ENCODE measurements around the gene CSAD. TPM values are rescaled to one million over a fixed set of nuclear protein-coding genes. Genes with fewer than 3 reads are reported as not detected.
"Not testable (repeated sequence)": the region's sequence is repeated elsewhere in the genome, so short reads cannot be mapped to it uniquely, and the experiment has no call there.

Gene CSAD
- total and polyA plus RNA-seq, 2 donors: 7.6 to 61.7 TPM

DNA sequence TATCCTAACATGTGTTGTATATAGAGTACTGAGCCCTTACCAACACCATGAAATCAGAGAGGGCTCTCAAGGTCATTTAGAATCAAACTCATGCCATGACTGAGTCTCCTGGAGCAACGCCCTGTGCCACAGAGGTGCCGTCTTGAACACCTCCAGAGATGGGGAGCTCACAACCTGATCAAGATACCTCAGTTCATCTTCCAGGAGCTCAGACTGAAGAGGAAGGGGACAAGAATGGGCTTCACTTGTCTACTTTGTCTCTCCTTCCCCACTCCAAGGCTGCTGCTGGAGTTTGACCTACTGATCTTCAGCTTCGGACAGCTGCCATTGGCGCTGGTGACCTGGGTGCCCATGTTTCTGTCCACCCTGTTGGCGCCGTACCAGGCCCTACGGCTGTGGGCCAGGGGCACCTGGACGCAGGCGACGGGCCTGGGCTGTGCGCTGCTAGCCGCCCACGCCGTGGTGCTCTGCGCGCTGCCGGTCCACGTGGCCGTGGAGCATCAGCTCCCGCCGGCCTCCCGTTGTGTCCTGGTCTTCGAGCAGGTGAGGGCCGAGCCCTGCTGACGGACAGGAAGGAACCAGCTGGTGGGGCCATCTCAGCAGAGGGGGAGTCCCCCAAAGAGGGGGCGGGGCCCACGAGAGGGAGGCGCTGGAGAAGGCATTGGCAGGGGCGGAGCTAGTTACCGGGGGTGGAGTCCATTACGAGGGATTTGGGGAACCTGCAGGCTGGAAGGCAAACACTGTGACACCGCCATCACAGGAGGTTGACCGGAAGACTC lies 65.4 kb downstream of the CSAD start:
- Histone ChIP-seq H3K36me3 (ENCODE audit: control insufficient read depth in 2 of 2, insufficient read depth in 2 of 2, low read length in 1 of 2) (no peaks in the 10 kb centered on the region), H3K27ac (ENCODE audit: low read depth in 1 of 2, low read length in 1 of 2) (peak overlapping the region in 1 of 2 donors; percentile 11), H3K27me3 (ENCODE audit: control insufficient read depth in 2 of 2, insufficient read depth in 1 of 2, low read length in 1 of 2) (no peaks in the 10 kb centered on the region), H3K4me3 (ENCODE audit: low read length in 2 of 2) (no peak overlapping the region), H3K4me1 (ENCODE audit: control insufficient read depth in 2 of 2, insufficient read depth in 2 of 2, low read length in 2 of 2) (no peaks in the 10 kb centered on the region), H3K9me3 (ENCODE audit: control insufficient read depth in 2 of 2, insufficient read depth in 1 of 2, low read length in 1 of 2) (no peaks in the 10 kb centered on the region)
- no peak for DNase-seq (ENCODE audit: low read depth in 6 of 9, low spot score in 9 of 9)
- WGBS: 94% methylated on average over 33 of the region's 33 CpGs

DNA sequence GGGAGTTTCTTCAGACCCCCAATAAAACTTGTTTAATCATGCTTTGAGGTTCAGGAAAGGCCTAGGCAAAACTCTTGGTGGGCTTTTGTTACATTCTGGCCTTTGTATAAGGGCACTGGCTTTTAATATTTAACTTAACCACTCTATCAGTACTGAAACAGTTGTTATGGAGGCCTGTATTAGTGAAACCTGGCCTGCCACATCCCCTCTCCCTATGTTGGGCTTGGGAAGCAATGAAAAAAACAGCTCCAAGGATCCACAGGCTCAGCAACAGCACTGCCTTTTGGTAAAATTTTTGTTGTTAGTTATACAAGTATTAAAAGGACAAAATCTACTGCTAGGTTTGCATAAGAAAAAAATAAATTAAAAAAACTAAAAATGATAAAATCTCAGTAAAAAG lies 66.8 kb downstream of the CSAD start:
- Histone ChIP-seq H3K4me1 (ENCODE audit: control insufficient read depth in 2 of 2, insufficient read depth in 2 of 2, low read length in 2 of 2) (no peaks in the 10 kb centered on the region), H3K27ac (ENCODE audit: low read depth in 1 of 2, low read length in 1 of 2) (no peak overlapping the region), H3K36me3 (ENCODE audit: control insufficient read depth in 2 of 2, insufficient read depth in 2 of 2, low read length in 1 of 2) (no peaks in the 10 kb centered on the region), H3K4me3 (ENCODE audit: low read length in 2 of 2) (no peak overlapping the region), H3K27me3 (ENCODE audit: control insufficient read depth in 2 of 2, insufficient read depth in 1 of 2, low read length in 1 of 2) (no peaks in the 10 kb centered on the region), H3K9me3 (ENCODE audit: control insufficient read depth in 2 of 2, insufficient read depth in 1 of 2, low read length in 1 of 2) (no peaks in the 10 kb centered on the region)
- DNase-seq (ENCODE audit: low read depth in 6 of 9, low spot score in 9 of 9): no peak

DNA sequence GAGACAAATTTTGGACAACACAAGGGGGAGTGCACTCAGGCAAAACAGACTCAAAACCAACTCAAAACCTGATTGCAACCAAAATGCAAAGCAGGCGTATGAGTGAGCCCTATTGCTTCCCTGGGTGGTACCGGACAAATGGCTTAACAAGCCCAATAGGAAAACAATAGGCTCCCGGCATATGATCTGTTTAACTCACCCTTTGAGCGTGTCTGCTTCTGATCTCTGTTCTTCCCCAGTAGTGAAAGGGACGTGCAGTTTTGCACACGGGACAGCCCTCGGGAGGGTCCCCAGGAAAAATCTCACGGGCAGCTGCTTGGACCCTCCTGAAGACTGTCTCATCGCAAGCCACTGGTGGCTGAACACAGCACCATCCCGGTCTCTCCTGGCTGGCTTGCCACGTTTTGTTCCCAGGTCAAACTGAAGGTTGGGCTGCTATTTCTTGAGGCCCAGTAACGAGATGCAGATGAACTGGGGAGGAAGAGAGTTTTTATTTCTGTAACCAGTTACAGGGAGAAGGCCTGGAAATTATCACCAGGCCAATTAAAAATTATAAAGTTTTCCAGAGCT lies 67.5 kb downstream of the CSAD start:
- no peaks in the 10 kb centered on the region for H3K36me3 ChIP-seq (ENCODE audit: control insufficient read depth in 2 of 2, insufficient read depth in 2 of 2, low read length in 1 of 2)
- no peak overlapping the region for H3K4me3 ChIP-seq (ENCODE audit: low read length in 2 of 2)
- WGBS: 96% methylated on average over 12 of the region's 12 CpGs
- DNase-seq (ENCODE audit: low read depth in 6 of 9, low spot score in 9 of 9): no peak
- H3K9me3 ChIP-seq (ENCODE audit: control insufficient read depth in 2 of 2, insufficient read depth in 1 of 2, low read length in 1 of 2): no peaks in the 10 kb centered on the region
- no peak overlapping the region for H3K27ac ChIP-seq (ENCODE audit: low read depth in 1 of 2, low read length in 1 of 2)
- no peaks in the 10 kb centered on the region for H3K27me3 ChIP-seq (ENCODE audit: control insufficient read depth in 2 of 2, insufficient read depth in 1 of 2, low read length in 1 of 2)
- H3K4me1 ChIP-seq (ENCODE audit: control insufficient read depth in 2 of 2, insufficient read depth in 2 of 2, low read length in 2 of 2): no peaks in the 10 kb centered on the region

DNA sequence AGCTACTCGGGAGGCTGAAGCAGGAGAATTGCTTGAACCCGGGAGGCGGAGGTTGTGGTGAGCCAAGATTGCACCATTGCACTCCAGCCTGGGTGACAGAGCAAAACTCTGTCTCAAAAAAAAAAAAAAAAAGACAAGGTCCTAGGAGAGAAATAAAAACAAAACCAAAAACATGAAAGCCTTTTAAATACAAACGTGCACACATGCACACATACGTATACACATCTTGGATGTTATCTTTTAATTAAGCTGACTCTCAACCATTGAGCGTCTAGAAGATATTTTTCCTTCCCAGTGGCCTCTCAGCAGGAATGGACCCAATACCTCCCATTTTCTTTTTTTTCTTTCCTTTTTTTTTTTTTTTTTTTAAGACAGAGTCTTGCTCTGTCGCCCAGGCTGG lies 68.3 kb downstream of the CSAD start:
- WGBS: 98% methylated on average over 7 of the region's 7 CpGs
- H3K9me3 ChIP-seq (ENCODE audit: control insufficient read depth in 2 of 2, insufficient read depth in 1 of 2, low read length in 1 of 2): not testable (repeated sequence)

More for the DNA sequence above, 68.3 kb downstream of the CSAD start:
- not testable (repeated sequence) for H3K4me3 ChIP-seq (ENCODE audit: low read length in 2 of 2); H3K27me3 ChIP-seq (ENCODE audit: control insufficient read depth in 2 of 2, insufficient read depth in 1 of 2, low read length in 1 of 2); H3K4me1 ChIP-seq (ENCODE audit: control insufficient read depth in 2 of 2, insufficient read depth in 2 of 2, low read length in 2 of 2); H3K27ac ChIP-seq (ENCODE audit: low read depth in 1 of 2, low read length in 1 of 2); DNase-seq (ENCODE audit: low read depth in 6 of 9, low spot score in 9 of 9); H3K36me3 ChIP-seq (ENCODE audit: control insufficient read depth in 2 of 2, insufficient read depth in 2 of 2, low read length in 1 of 2)

Other genes with a start within 250 kb of the CSAD start
- 23.6 TPM for gene KRT18, start 231.8 kb downstream of the CSAD start, total RNA-seq
- gene KRT18, start 231.8 kb downstream of the CSAD start, polyA plus RNA-seq: 60.2 TPM
- 432 TPM for gene EIF4B, start 174.5 kb downstream of the CSAD start, total RNA-seq
- gene EIF4B, start 174.5 kb downstream of the CSAD start, polyA plus RNA-seq: 148 TPM
- 2.3 TPM for gene TNS2, start 130.9 kb downstream of the CSAD start, total RNA-seq
- gene TNS2, start 130.9 kb downstream of the CSAD start, polyA plus RNA-seq: 40.4 TPM
- gene SPRYD3, start 101.5 kb downstream of the CSAD start, total RNA-seq: 9.1 TPM
- 17.3 TPM for gene SPRYD3, start 101.5 kb downstream of the CSAD start, polyA plus RNA-seq
- gene IGFBP6, start 83.3 kb downstream of the CSAD start, total RNA-seq: 10.0 TPM
- gene IGFBP6, start 83.3 kb downstream of the CSAD start, polyA plus RNA-seq: 27.4 TPM
- 0.61 TPM for gene SOAT2, start 77.4 kb downstream of the CSAD start, total RNA-seq
- gene SOAT2, start 77.4 kb downstream of the CSAD start, polyA plus RNA-seq: 0.71 TPM
- 22.6 TPM for gene ZNF740, start 203 bp downstream of the CSAD start, total RNA-seq
- gene ZNF740, start 203 bp downstream of the CSAD start, polyA plus RNA-seq: 10.3 TPM
- 18.9 TPM for gene ITGB7, start 26.3 kb upstream of the CSAD start, total RNA-seq
- gene ITGB7, start 26.3 kb upstream of the CSAD start, polyA plus RNA-seq: 9.5 TPM
- 4.6 TPM for gene RARG, start 51.3 kb upstream of the CSAD start, total RNA-seq
- gene RARG, start 51.3 kb upstream of the CSAD start, polyA plus RNA-seq: 8.5 TPM
- gene ESPL1, start 87.4 kb upstream of the CSAD start, total RNA-seq: 8.9 TPM
- gene ESPL1, start 87.4 kb upstream of the CSAD start, polyA plus RNA-seq: 1.7 TPM
- 816 TPM for gene PFDN5, start 114.6 kb upstream of the CSAD start, total RNA-seq
- 1,604 TPM for gene PFDN5, start 114.6 kb upstream of the CSAD start, polyA plus RNA-seq
- 53.0 TPM for gene MYG1, start 118.8 kb upstream of the CSAD start, total RNA-seq
- 57.9 TPM for gene MYG1, start 118.8 kb upstream of the CSAD start, polyA plus RNA-seq
- 52.7 TPM for gene AAAS, start 140.7 kb upstream of the CSAD start, total RNA-seq
- 53.3 TPM for gene AAAS, start 140.7 kb upstream of the CSAD start, polyA plus RNA-seq
- gene SP7, start 155.4 kb upstream of the CSAD start, total RNA-seq: not detected
- gene SP7, start 155.4 kb upstream of the CSAD start, polyA plus RNA-seq: 0.02 TPM
- 37.4 TPM for gene SP1, start 199.3 kb upstream of the CSAD start, total RNA-seq
- 17.6 TPM for gene SP1, start 199.3 kb upstream of the CSAD start, polyA plus RNA-seq
- 0.05 TPM for gene AMHR2, start 242.9 kb upstream of the CSAD start, total RNA-seq
- gene AMHR2, start 242.9 kb upstream of the CSAD start, polyA plus RNA-seq: 0.14 TPM